Measurements from ENCODE around the gene PPIA. TPM values are rescaled to one million over a fixed set of nuclear protein-coding genes. Genes with fewer than 3 reads are reported as not detected.
A peak's percentile ranks its signal among the peaks of the same experiment; 100 is the strongest.

Gene PPIA
- 518 TPM for total RNA-seq

- no peak for FAIRE-seq
- peak; percentile 98 to 100 for DNase-seq (ENCODE audit: low spot score in 2 of 2)
These were observed at the start of gene PPIA for GRCh38 chr7:44796504-44797328. Gene PPIA (plus strand): TSS chr7:44796681. CDS start chr7:44796725, 44 bp downstream.

- DNase-seq (ENCODE audit: low spot score in 2 of 2) (peak; percentile 99), FAIRE-seq (no peak)
These were observed 48.2 kb upstream of the PPIA start, which contains the start of gene ZMIZ2 for GRCh38 chr7:44748045-44748947. Gene ZMIZ2 (plus strand): TSS chr7:44748847. CDS start chr7:44756250, 7,403 bp downstream.

- peak in 1 of 2 donors; percentile 35 for DNase-seq (ENCODE audit: low spot score in 2 of 2)
- no peak for FAIRE-seq
These were observed 47.3 kb upstream of the PPIA start for GRCh38 chr7:44748948-44749731.

GRCh38 chr7:44749992-44750391 lies 46.5 kb upstream of the PPIA start:
- FAIRE-seq = no peak
- no peak for DNase-seq (ENCODE audit: low spot score in 2 of 2)

- no peak for DNase-seq (ENCODE audit: low spot score in 2 of 2)
- no peak for FAIRE-seq
These were observed 46.1 kb upstream of the PPIA start for GRCh38 chr7:44750424-44750823.

- FAIRE-seq (no peak), DNase-seq (ENCODE audit: low spot score in 2 of 2) (no peak)
These were observed 45.4 kb upstream of the PPIA start for GRCh38 chr7:44750921-44751571.

- DNase-seq (ENCODE audit: low spot score in 2 of 2) (no peak), FAIRE-seq (no peak)
These were observed 43.7 kb upstream of the PPIA start for GRCh38 chr7:44752822-44753221.

- DNase-seq (ENCODE audit: low spot score in 2 of 2) = no peak
- FAIRE-seq = no peak
These were observed 41.4 kb upstream of the PPIA start for GRCh38 chr7:44754802-44755697.

GRCh38 chr7:44755698-44756627 lies 40.5 kb upstream of the PPIA start:
- DNase-seq (ENCODE audit: low spot score in 2 of 2) (no peak), FAIRE-seq (no peak)

GRCh38 chr7:44756904-44757303 lies 39.6 kb upstream of the PPIA start:
- FAIRE-seq = no peak
- no peak for DNase-seq (ENCODE audit: low spot score in 2 of 2)

- DNase-seq (ENCODE audit: low spot score in 2 of 2) = peak; percentile 52 to 73
- no peak for FAIRE-seq
These were observed 39.2 kb upstream of the PPIA start for GRCh38 chr7:44757311-44757710.

GRCh38 chr7:44757739-44758138 lies 38.7 kb upstream of the PPIA start:
- FAIRE-seq (no peak), DNase-seq (ENCODE audit: low spot score in 2 of 2) (no peak)

GRCh38 chr7:44759246-44759645 lies 37.2 kb upstream of the PPIA start:
- FAIRE-seq (no peak), DNase-seq (ENCODE audit: low spot score in 2 of 2) (no peak)

- DNase-seq (ENCODE audit: low spot score in 2 of 2) = no peak
- FAIRE-seq = no peak
These were observed 36.4 kb upstream of the PPIA start for GRCh38 chr7:44760034-44760580.

GRCh38 chr7:44761207-44762161 lies 35.0 kb upstream of the PPIA start:
- FAIRE-seq (no peak), DNase-seq (ENCODE audit: low spot score in 2 of 2) (peak in 1 of 2 donors; percentile 45)

GRCh38 chr7:44762300-44762699 lies 34.2 kb upstream of the PPIA start:
- DNase-seq (ENCODE audit: low spot score in 2 of 2) (peak in 1 of 2 donors; percentile 36), FAIRE-seq (no peak)
